ENCODE results near the gene CRIM1. TPM values are rescaled to one million over a fixed set of nuclear protein-coding genes. Genes with fewer than 3 reads are reported as not detected.
A peak's percentile ranks its signal among the peaks of the same experiment; 100 is the strongest.

Gene CRIM1
- polyA plus RNA-seq, 4 donors: 0.89 to 26.2 (median 9.2) TPM

DNA sequence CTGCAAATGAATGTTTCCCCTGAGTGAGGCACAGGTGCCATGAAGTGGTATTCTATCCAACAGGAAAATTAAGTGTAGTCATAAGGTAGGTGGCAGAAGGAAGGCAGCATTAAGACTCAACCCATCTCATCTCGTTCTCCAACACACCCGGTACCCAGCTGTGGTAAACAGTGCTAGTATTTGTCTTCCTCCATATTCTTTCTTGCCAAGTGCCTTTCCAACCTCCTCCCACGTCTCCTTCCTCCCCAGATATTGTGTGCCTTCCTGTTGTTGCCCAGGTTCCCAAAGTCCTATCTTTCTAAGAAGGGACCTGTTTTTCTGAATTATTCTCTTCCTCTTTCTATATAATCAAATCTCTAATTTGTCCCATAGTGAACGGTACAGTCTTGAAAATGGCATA is 83.5 kb downstream of the CRIM1 start:
- H3K36me3 ChIP-seq (ENCODE audit: control insufficient read depth in 3 of 3, insufficient read depth in 2 of 3, low read depth in 1 of 3, low read length in 3 of 3): peaks cover 0 to 13% (median 5%) of the 10 kb centered on the region in 3 donors
- no peak for FAIRE-seq
- peaks cover 0 to 3% (median 0%) of the 10 kb centered on the region in 3 donors for H3K4me1 ChIP-seq (ENCODE audit: control insufficient read depth in 3 of 3, insufficient read depth in 2 of 3, low read depth in 1 of 3, low read length in 2 of 3)
- H3K27me3 ChIP-seq (ENCODE audit: control insufficient read depth in 3 of 3, insufficient read depth in 3 of 3, low read length in 3 of 3): no peaks in the 10 kb centered on the region
- H3K9me3 ChIP-seq (ENCODE audit: control insufficient read depth in 2 of 2, insufficient read depth in 1 of 2, low read depth in 1 of 2, low read length in 1 of 2): no peaks in the 10 kb centered on the region
- DNase-seq: no peak
- WGBS, 3 donors: 80 to 90% (median 89%) methylated on average over 4 of the region's 4 CpGs
- no peak overlapping the region for H3K4me3 ChIP-seq (ENCODE audit: low read depth in 1 of 3, low read length in 3 of 3)
- H3K27ac ChIP-seq (ENCODE audit: low read depth in 1 of 3, low read length in 2 of 3): no peak overlapping the region

DNA sequence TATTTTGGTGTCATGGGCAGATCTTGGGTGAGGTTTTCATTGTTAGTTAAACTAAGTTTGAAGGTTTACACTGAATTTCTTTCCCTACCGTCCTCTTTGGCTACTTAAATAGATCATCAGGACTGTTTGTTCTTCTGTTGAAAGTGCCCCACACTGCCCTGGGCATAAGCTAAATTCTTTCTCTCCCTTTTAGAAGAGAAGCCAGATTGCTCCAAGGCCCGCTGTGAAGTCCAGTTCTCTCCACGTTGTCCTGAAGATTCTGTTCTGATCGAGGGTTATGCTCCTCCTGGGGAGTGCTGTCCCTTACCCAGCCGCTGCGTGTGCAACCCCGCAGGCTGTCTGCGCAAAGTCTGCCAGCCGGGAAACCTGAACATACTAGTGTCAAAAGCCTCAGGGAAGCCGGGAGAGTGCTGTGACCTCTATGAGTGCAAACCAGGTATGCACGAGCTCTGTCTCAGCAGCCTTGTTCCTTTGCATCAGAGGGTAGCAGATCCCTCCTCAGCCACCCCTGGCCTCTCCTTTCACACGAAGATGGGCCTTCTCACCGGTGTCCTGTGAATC is 85.6 kb downstream of the CRIM1 start:
- DNase-seq (no peak), FAIRE-seq (no peak)
- H3K9me3 ChIP-seq (ENCODE audit: control insufficient read depth in 2 of 2, insufficient read depth in 1 of 2, low read depth in 1 of 2, low read length in 1 of 2): no peaks in the 10 kb centered on the region
- H3K36me3 ChIP-seq (ENCODE audit: control insufficient read depth in 3 of 3, insufficient read depth in 2 of 3, low read depth in 1 of 3, low read length in 3 of 3): peaks cover 0 to 16% (median 5%) of the 10 kb centered on the region in 3 donors
- no peaks in the 10 kb centered on the region for H3K27me3 ChIP-seq (ENCODE audit: control insufficient read depth in 3 of 3, insufficient read depth in 3 of 3, low read length in 3 of 3)
- H3K4me3 ChIP-seq (ENCODE audit: low read depth in 1 of 3, low read length in 3 of 3): no peak overlapping the region
- H3K27ac ChIP-seq (ENCODE audit: low read depth in 1 of 3, low read length in 2 of 3): peak overlapping the region in 1 of 3 donors; percentile 56
- H3K4me1 ChIP-seq (ENCODE audit: control insufficient read depth in 3 of 3, insufficient read depth in 2 of 3, low read depth in 1 of 3, low read length in 2 of 3): peaks cover 0 to 3% (median 0%) of the 10 kb centered on the region in 3 donors
- 87 to 95% (median 91%) methylated on average over 13 of the region's 13 CpGs for WGBS, 3 donors

DNA sequence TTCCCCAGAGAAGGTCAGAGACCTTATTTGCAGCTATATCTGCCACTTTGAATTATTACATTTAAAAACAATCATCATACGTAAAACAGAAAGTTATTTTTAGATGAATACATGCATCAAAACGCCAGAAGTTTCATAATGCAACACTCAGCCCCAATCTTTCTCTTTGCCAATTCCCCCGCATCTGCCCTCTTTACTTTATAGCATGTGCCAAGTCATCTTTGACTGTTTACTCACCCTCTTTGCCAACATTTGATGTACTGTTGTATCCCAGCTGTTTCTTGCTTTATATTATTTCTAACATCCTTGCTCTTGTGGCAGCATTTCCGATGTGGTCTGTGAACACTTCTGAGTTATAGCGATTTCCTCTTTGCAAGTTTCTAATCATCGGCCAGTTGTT is 86.2 kb downstream of the CRIM1 start:
- H3K9me3 ChIP-seq (ENCODE audit: control insufficient read depth in 2 of 2, insufficient read depth in 1 of 2, low read depth in 1 of 2, low read length in 1 of 2): no peaks in the 10 kb centered on the region
- FAIRE-seq (no peak), DNase-seq (no peak)
- peaks cover 0 to 5% (median 0%) of the 10 kb centered on the region in 3 donors for H3K4me1 ChIP-seq (ENCODE audit: control insufficient read depth in 3 of 3, insufficient read depth in 2 of 3, low read depth in 1 of 3, low read length in 2 of 3)
- no peak overlapping the region for H3K4me3 ChIP-seq (ENCODE audit: low read depth in 1 of 3, low read length in 3 of 3)
- H3K36me3 ChIP-seq (ENCODE audit: control insufficient read depth in 3 of 3, insufficient read depth in 2 of 3, low read depth in 1 of 3, low read length in 3 of 3): peaks cover 0 to 16% (median 5%) of the 10 kb centered on the region in 3 donors
- WGBS, 3 donors: 36 to 72% (median 70%) methylated on average over 6 of the region's 6 CpGs
- no peak overlapping the region for H3K27ac ChIP-seq (ENCODE audit: low read depth in 1 of 3, low read length in 2 of 3)
- H3K27me3 ChIP-seq (ENCODE audit: control insufficient read depth in 3 of 3, insufficient read depth in 3 of 3, low read length in 3 of 3): no peaks in the 10 kb centered on the region

DNA sequence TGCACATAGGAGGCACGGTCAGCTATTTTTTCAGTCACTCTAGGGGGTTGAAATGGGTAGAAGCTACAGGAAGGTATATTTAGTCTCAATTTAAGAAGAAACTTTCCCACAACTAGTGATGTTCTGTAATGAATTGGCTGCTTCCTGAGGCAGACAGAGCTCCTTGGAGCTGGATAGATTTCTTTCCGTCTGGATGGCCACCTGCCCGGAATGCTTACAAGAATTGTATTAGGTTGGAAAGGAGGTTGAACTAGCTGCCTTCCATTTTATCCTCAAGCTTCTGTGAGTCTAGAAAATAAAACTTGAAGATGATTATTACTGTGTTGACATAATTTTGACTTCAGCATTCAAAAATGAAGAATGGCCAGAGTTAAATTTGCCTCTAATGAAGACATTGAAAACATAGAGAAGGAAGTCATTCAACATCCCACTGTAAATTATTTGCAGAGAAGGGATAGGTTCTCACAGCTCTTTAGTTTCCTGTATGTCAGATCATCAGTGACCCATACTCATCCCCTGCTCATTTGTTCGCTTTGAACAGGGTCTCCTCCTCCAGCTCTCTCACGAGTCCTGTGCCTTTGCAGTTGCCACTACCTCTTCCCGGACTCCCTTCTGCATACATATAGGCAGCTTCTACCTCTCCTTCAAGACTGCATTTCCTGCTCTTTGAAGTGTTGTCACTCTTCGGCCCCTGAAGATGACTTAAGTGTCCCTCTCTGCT is 88.8 kb downstream of the CRIM1 start:
- DNase-seq: no peak
- FAIRE-seq: no peak
- 74 to 93% (median 87%) methylated on average over 7 of the region's 7 CpGs for WGBS, 3 donors
- Histone ChIP-seq H3K27ac (ENCODE audit: low read depth in 1 of 3, low read length in 2 of 3) (no peak overlapping the region), H3K4me1 (ENCODE audit: control insufficient read depth in 3 of 3, insufficient read depth in 2 of 3, low read depth in 1 of 3, low read length in 2 of 3) (peaks cover 0 to 10% (median 0%) of the 10 kb centered on the region in 3 donors), H3K9me3 (ENCODE audit: control insufficient read depth in 2 of 2, insufficient read depth in 1 of 2, low read depth in 1 of 2, low read length in 1 of 2) (no peaks in the 10 kb centered on the region), H3K27me3 (ENCODE audit: control insufficient read depth in 3 of 3, insufficient read depth in 3 of 3, low read length in 3 of 3) (no peaks in the 10 kb centered on the region), H3K4me3 (ENCODE audit: low read depth in 1 of 3, low read length in 3 of 3) (no peak overlapping the region), H3K36me3 (ENCODE audit: control insufficient read depth in 3 of 3, insufficient read depth in 2 of 3, low read depth in 1 of 3, low read length in 3 of 3) (peaks cover 2 to 24% (median 5%) of the 10 kb centered on the region in 3 donors)

DNA sequence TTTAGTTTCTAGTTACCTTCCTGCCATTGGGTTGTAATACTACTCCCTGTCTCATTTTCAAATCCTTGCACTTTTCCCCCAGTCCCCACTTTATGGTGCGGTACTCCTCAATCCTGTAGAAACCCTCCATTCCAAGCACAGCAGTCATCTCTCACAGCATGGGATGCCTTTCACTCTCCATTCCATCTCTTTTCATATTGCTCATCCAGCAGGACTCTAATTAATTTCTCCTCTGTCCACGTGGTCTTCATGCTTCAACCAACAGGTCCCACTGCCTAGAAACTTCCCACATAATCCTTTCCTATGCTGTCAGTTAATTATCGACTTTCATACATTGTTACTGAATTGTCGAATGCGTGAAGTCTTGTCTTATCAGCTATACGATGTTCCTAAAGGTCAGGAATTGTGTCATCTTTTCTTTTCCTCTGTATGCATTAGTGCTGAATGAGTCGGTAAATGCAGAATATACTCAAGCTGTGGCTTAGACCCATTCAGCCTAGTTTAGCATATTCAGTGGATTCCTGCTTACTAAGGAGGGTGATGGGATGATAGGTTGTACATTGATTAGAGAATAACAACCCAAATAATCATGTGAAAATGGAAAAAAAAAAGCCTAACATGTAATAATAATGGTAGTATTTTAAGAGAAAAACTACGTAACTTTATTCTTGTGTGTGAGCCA is 89.7 kb downstream of the CRIM1 start:
- peaks cover 0 to 17% (median 0%) of the 10 kb centered on the region in 3 donors for H3K4me1 ChIP-seq (ENCODE audit: control insufficient read depth in 3 of 3, insufficient read depth in 2 of 3, low read depth in 1 of 3, low read length in 2 of 3)
- WGBS, 3 donors: 88 to 91% (median 90%) methylated on average over 8 of the region's 8 CpGs
- peaks cover 2 to 23% (median 5%) of the 10 kb centered on the region in 3 donors for H3K36me3 ChIP-seq (ENCODE audit: control insufficient read depth in 3 of 3, insufficient read depth in 2 of 3, low read depth in 1 of 3, low read length in 3 of 3)
- H3K4me3 ChIP-seq (ENCODE audit: low read depth in 1 of 3, low read length in 3 of 3): no peak overlapping the region
- DNase-seq (no peak), FAIRE-seq (no peak)
- H3K27ac ChIP-seq (ENCODE audit: low read depth in 1 of 3, low read length in 2 of 3): no peak overlapping the region
- no peaks in the 10 kb centered on the region for H3K9me3 ChIP-seq (ENCODE audit: control insufficient read depth in 2 of 2, insufficient read depth in 1 of 2, low read depth in 1 of 2, low read length in 1 of 2)
- H3K27me3 ChIP-seq (ENCODE audit: control insufficient read depth in 3 of 3, insufficient read depth in 3 of 3, low read length in 3 of 3): no peaks in the 10 kb centered on the region

DNA sequence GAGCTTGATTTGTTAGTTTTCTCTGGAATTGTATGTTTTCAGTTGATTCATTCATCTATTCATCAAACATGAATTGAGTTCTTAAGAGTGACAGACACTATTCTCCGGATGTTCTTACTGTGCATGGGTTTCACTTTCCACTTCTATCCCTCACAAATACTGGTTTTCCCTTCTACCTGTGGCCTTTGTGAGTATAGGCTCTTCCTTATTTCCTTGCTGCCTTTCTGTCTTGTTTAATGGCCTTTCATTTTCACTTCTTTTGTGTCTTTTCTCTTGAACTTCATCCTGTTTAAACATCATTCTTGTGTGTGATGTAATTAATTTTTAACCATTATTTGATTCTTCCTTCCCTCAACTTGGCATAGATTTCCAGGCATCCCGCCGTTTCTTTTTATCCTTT is 90.7 kb downstream of the CRIM1 start:
- DNase-seq: peak; percentile 40
- Histone ChIP-seq H3K27me3 (ENCODE audit: control insufficient read depth in 3 of 3, insufficient read depth in 3 of 3, low read length in 3 of 3) (no peaks in the 10 kb centered on the region), H3K4me1 (ENCODE audit: control insufficient read depth in 3 of 3, insufficient read depth in 2 of 3, low read depth in 1 of 3, low read length in 2 of 3) (peaks cover 0 to 21% (median 2%) of the 10 kb centered on the region in 3 donors), H3K4me3 (ENCODE audit: low read depth in 1 of 3, low read length in 3 of 3) (no peak overlapping the region), H3K36me3 (ENCODE audit: control insufficient read depth in 3 of 3, insufficient read depth in 2 of 3, low read depth in 1 of 3, low read length in 3 of 3) (peaks cover 2 to 21% (median 2%) of the 10 kb centered on the region in 3 donors), H3K27ac (ENCODE audit: low read depth in 1 of 3, low read length in 2 of 3) (peak overlapping the region in 1 of 3 donors; percentile 43), H3K9me3 (ENCODE audit: control insufficient read depth in 2 of 2, insufficient read depth in 1 of 2, low read depth in 1 of 2, low read length in 1 of 2) (no peaks in the 10 kb centered on the region)
- no peak for FAIRE-seq
- 18 to 57% (median 47%) methylated on average over 3 of the region's 3 CpGs for WGBS, 3 donors

DNA sequence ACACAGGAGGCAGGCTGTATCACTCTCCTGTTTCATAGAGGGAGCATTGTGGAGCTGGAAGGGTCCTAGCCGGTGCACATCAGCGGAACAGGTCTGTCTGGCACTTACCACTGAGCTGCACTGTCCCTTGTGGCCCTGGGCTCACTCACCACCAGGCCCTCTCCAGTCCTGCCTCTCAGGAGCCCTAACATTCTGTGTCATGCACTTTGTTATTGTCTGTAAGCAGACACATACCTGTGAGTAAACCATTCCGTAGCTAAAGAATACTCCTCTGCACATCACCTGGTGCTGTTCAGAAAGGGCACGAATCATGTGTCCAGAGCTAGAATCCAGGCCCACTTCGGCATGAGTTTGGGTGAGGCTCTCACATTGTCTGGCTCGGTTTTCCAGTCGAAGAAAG is 93.6 kb downstream of the CRIM1 start:
- no peak for FAIRE-seq
- DNase-seq: no peak
- H3K4me1 ChIP-seq (ENCODE audit: control insufficient read depth in 3 of 3, insufficient read depth in 2 of 3, low read depth in 1 of 3, low read length in 2 of 3): peaks cover 0 to 17% (median 2%) of the 10 kb centered on the region in 3 donors
- no peaks in the 10 kb centered on the region for H3K9me3 ChIP-seq (ENCODE audit: control insufficient read depth in 2 of 2, insufficient read depth in 1 of 2, low read depth in 1 of 2, low read length in 1 of 2)
- H3K27me3 ChIP-seq (ENCODE audit: control insufficient read depth in 3 of 3, insufficient read depth in 3 of 3, low read length in 3 of 3): no peaks in the 10 kb centered on the region
- peaks cover 0 to 13% (median 2%) of the 10 kb centered on the region in 3 donors for H3K36me3 ChIP-seq (ENCODE audit: control insufficient read depth in 3 of 3, insufficient read depth in 2 of 3, low read depth in 1 of 3, low read length in 3 of 3)
- WGBS, 3 donors: 86 to 94% (median 94%) methylated on average over 7 of the region's 7 CpGs
- peak overlapping the region in 1 of 3 donors; percentile 29 for H3K27ac ChIP-seq (ENCODE audit: low read depth in 1 of 3, low read length in 2 of 3)
- no peak overlapping the region for H3K4me3 ChIP-seq (ENCODE audit: low read depth in 1 of 3, low read length in 3 of 3)

DNA sequence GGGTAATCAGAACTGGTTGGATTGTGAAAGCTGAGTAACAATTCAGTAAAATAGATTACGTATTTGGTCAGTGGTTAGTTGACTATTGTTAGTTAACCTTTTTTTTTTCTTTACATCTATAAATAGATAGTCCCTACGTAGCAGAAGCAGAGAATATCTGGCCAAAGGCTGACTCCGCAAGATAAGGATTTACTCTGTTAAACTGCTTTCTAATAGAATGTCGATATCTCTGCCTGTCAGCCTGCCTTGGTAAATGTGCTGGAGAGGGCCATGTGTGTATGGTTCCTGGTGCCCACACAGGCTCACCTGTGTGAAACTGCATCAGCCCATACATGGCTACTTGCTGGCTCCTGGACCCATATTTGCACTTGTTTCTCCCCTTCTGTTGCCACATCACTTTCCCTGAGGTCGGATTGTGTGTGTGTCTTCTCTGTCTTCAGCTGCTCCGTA is 94.4 kb downstream of the CRIM1 start:
- Histone ChIP-seq H3K9me3 (ENCODE audit: control insufficient read depth in 2 of 2, insufficient read depth in 1 of 2, low read depth in 1 of 2, low read length in 1 of 2) (no peaks in the 10 kb centered on the region), H3K36me3 (ENCODE audit: control insufficient read depth in 3 of 3, insufficient read depth in 2 of 3, low read depth in 1 of 3, low read length in 3 of 3) (peaks cover 0 to 10% (median 2%) of the 10 kb centered on the region in 3 donors), H3K27ac (ENCODE audit: low read depth in 1 of 3, low read length in 2 of 3) (peak overlapping the region in 2 of 3 donors; percentile 29 to 66), H3K4me1 (ENCODE audit: control insufficient read depth in 3 of 3, insufficient read depth in 2 of 3, low read depth in 1 of 3, low read length in 2 of 3) (peaks cover 0 to 17% (median 2%) of the 10 kb centered on the region in 3 donors), H3K4me3 (ENCODE audit: low read depth in 1 of 3, low read length in 3 of 3) (no peak overlapping the region), H3K27me3 (ENCODE audit: control insufficient read depth in 3 of 3, insufficient read depth in 3 of 3, low read length in 3 of 3) (no peaks in the 10 kb centered on the region)
- DNase-seq (peak in 1 of 2 donors; percentile 69), FAIRE-seq (no peak)
- WGBS, 3 donors: 69 to 80% (median 75%) methylated on average over 6 of the region's 6 CpGs
